GM18511 (cell line): ENCODE results near the gene SNAPC2.
A peak's percentile ranks its signal among the peaks of the same experiment; 100 is the strongest.
"Not testable (repeated sequence)": the region's sequence is repeated elsewhere in the genome, so short reads cannot be mapped to it uniquely, and the experiment has no call there.

ENCODE experiments used
- ATAC-seq: cut with Tn5 transposase; IDR thresholded peaks from one replicate; pipeline ENCODE4 v1.9.1; 2021; ENCODE audit warnings: mild to moderate bottlenecking, moderate library complexity; ENCODE audit not compliant: unreplicated experiment

SNAPC2 gene

DNA sequence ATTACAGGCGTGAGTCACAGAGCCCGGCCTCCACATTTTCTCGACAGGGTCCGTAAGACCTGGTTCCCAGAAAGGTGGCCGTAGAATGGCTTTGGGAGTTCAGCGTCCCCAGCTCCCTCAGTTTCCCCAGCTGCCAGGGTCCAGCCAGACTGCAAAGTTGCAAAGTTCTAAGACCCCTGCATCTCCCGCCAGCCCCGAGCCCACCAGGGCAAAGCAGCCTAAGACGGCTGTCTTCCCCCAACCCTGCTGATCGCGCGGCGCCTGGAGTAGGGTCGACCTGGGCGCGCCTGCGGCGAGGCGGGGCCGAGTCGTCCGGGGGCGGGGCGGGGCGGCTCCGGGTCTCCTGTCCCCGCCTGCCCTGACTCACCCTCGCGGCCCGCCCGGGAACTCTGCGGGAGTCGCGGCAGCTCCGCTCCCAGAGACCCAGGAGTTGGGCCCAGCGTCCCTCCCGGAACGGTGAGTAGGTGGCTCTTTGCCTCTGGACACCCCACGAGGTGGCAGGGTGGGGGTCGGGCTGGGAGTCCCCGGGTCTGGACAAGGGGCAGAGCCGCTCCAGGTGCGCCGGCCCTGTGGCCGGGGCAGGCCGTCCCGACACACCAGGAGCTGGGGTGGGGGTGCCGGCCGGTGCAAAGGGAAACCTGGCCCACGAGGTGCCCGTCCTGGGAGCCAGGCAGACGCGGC is 31.9 kb upstream of the SNAPC2 start, which contains the start of gene LRRC8E:
LRRC8E (plus strand) TSS at position 366 of the 681 bp plus-strand sequence. CDS start 7,094 bp downstream, outside the sequence.
- no peak for ATAC-seq

GRCh38 chr19:7888826-7889217 is 31.3 kb upstream of the SNAPC2 start:
- no peak for ATAC-seq

DNA sequence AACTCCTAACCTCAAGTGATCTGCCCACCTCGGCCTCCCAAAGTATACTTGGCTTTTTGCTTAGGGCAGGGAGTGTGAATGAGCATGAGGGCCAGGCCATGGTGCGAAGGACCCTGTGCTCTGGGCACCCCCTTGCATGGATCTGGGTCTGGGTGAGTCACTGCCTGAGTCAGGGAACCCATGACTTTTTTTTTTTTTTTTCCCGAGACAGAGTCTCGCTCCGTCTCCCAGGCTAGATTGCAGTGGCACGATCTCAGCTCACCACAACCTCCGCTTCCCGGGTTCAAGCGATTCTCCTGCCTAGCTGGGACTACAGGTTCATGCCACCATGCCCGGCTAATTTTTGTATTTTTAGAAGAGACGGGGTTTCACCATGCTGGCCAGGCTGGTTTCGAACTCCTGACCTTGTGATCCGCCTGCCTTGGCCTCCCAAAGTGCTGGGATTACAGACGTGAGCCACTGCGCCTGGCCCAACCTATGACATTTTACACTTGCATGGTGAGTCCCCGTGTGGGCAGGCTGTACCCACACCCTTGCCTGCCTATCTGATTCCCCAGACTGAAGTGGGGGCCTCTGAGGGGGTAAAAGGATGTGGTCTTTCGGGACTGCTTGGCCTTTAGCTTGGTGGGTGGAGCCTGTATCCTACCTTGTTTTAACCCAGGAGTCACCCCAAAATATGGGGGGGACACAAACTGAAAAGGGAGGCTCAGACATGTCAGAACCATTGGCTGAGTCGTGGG is 26.6 kb upstream of the SNAPC2 start:
- ATAC-seq = not testable (repeated sequence)

DNA sequence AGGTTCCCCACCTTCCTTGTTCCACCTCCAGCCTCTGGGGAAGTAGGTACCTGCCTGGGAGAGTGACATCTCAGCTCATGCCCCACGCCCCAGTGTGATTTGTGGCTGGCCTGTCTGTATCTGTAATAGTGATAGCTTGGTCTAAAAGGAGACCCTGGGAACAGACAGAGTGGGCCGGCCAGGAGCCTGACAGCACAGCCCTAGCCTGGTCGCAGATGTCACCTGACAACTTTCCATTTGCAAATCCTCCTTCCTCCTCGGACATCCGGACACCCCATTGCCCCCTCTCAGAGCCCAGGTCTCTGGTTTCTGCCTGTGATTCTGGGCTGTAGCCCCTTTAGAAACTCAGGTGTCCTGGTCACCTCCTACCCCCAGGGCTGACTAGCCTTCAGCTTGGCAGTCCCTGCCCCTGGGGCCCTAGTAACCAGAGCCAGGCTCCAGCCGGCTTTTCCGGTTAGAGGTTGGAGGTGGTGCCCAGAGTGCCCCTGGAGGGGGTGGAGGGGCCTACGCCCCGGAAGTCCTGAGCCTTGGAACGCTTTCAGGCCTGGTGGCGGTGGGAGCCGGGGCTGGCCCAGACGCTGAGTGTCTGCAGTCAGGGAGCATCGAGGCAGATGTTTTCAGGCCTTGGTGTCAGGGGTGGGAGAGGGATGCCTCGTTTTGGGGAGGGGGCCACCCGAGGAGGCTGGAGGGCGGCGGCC is 25.4 kb upstream of the SNAPC2 start:
- ATAC-seq = no peak

GRCh38 chr19:7895565-7895964 is 24.6 kb upstream of the SNAPC2 start:
- no peak for ATAC-seq

DNA sequence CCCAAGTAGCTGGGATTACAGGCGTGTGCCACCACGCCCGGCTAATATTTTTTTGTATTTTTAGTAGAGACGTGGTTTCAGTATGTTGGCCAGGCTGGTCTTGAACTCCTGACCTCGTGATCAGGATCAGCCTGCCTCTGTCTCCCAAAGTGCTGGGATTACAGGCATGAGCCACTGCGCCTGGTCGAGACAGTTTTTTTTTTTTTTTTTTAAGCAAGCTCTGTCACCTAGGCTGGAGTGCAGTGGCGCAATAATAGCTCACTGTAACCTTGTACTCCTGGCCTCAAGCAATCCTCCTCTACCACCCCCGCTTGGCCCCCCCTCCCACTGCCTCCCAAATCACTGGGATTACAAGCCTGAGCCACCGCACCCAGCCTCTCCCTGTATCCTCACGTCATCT is 22.8 kb upstream of the SNAPC2 start:
- ATAC-seq = no peak

DNA sequence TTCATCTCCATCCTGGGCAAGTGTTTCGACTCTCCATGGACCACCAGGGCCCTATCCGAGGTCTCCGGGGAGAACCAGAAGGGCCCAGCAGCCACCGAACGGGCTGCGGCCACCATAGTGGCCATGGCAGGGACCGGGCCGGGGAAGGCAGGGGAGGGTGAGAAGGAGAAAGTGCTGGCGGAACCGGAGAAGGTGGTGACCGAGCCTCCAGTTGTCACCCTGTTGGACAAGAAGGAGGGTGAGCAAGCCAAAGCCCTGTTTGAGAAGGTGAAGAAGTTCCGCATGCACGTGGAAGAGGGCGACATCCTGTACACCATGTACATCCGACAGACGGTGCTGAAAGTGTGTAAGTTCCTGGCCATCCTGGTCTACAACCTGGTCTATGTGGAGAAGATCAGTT is 21.2 kb upstream of the SNAPC2 start:
- ATAC-seq = no peak

DNA sequence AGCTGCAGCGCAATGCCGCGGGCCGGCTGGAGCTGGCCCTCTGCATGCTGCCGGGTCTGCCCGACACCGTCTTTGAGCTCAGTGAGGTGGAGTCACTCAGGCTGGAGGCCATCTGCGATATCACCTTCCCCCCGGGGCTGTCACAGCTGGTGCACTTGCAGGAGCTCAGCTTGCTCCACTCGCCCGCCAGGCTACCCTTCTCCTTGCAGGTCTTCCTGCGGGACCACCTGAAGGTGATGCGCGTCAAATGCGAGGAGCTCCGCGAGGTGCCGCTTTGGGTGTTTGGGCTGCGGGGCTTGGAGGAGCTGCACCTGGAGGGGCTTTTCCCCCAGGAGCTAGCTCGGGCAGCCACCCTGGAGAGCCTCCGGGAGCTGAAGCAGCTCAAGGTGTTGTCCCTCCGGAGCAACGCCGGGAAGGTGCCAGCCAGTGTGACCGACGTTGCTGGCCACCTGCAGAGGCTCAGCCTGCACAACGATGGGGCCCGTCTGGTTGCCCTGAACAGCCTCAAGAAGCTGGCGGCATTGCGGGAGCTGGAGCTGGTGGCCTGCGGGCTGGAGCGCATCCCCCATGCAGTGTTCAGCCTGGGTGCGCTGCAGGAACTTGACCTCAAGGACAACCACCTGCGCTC is 20.3 kb upstream of the SNAPC2 start:
- ATAC-seq = no peak

DNA sequence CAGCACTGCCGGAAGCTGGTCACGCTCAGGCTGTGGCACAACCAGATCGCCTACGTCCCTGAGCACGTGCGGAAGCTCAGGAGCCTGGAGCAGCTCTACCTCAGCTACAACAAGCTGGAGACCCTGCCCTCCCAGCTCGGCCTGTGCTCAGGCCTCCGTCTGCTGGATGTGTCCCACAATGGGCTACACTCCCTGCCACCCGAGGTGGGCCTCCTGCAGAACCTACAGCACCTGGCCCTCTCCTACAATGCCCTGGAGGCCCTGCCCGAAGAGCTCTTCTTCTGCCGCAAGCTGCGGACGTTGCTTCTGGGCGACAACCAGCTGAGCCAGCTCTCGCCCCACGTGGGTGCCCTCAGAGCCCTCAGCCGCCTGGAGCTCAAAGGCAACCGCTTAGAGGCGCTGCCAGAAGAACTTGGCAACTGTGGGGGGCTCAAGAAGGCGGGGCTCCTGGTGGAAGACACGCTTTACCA is 19.7 kb upstream of the SNAPC2 start:
- no peak for ATAC-seq

- no peak for ATAC-seq
Observed at GRCh38 chr19:7900931-7901330, 19.2 kb upstream of the SNAPC2 start.

DNA sequence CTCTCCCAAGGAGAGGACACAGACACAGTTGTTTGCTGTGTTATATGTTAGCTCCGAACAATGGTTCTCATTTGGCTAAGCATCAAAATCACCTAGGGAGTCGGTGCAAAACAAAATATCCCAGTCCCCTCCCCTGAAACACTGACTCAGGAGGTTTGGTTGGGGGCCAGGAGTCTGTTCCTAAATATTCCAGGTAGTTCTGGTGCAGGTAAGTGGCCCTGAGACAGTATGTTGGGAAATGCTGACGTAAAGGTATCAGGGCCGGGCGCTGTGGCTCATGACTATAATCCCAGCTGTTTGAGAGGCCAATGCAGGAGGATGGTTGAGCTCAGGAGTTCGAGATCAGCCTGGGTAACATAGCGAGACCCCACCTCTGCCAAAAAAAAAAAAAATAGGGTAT is 18.8 kb upstream of the SNAPC2 start:
- ATAC-seq = no peak

GRCh38 chr19:7902796-7903243 is 17.3 kb upstream of the SNAPC2 start:
- ATAC-seq = no peak

DNA sequence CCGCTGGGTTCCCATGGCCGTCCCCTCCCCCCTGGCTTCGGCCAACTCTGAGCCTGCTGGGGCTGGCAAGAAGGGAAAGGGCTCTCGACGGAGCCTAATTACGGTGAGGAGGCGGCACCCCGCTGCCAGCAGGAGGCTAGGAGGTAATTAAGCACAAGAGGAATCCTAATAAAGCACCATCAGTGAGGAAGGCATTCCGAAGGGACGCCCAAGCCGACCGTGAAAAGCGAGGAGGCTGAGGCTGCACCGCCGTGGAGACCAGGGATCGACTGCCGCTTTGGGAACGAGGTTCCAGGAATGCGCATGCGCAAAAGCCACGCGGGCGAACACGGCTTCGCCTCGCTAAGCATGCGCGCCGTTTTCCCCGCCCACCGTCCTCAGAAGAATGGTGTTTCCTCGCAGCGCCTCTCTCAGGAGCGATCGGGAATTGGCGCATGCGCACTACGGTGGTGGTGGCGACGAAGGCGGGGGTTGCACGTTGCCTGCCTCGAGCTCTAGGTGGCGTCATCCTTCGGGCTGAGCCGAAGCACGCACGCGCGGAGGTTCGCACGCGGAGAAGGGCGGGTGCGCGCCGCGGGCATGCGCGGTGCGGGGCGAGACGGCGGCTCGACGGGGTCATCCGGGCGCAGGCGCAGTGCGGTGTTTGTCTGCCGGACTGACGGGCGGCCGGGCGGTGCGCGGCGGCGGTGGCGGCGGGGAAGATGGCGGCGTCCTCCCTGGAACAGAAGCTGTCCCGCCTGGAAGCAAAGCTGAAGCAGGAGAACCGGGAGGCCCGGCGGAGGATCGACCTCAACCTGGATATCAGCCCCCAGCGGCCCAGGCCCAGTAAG is 16.7 kb upstream of the SNAPC2 start, which contains the start of gene MAP2K7:
MAP2K7 (plus strand) TSS at position 634 of the 830 bp plus-strand sequence; CDS start at position 702, 68 bp downstream.
- peak; percentile 89 for ATAC-seq

GRCh38 chr19:7904074-7905020 is 15.8 kb upstream of the SNAPC2 start:
- peak; percentile 42 for ATAC-seq

- no peak for ATAC-seq
Observed at GRCh38 chr19:7905268-7905667, 14.9 kb upstream of the SNAPC2 start.

DNA sequence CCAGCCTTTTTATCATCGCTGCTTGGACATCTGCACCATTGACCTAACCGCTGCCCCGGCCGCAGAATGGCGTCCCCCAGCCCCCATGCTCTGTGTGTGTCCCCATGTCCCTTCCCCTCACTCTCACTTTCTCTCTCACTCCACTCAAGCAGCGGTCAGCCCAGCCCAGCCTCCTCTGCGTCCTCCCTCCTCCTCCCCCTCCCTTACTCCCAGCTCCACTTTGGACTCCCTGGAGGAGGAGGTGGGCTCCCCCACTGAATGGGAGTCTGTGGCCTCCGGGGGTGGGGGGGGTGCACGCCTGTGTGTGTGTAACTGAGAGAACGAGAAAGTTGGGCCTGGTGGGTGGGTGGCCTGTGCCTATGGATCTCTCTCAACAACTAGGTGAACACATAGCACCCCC is 14.3 kb upstream of the SNAPC2 start:
- ATAC-seq = no peak

GRCh38 chr19:7907122-7907521 is 13.0 kb upstream of the SNAPC2 start:
- no peak for ATAC-seq

DNA sequence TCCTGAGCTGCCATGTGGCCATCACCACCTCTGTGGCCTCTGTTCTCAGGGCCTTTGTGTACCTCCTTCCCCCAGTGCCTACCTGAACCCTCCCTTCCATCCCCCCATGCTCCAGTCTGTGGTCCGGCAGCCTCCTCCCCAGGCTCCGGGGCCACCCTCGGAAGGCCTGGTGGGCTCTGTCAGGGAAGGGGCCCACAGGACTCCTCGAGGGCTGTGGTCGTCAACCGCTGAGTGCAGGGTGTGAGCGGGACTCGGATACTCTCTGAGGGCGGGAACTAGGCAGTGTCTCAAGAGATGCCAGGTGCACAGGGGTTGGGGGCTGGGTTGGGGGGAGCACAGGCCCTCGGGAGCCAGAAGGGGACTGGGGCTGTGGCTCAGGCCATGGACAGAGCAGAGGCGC is 12.6 kb upstream of the SNAPC2 start:
- no peak for ATAC-seq

GRCh38 chr19:7908078-7908699 is 11.9 kb upstream of the SNAPC2 start:
- ATAC-seq = no peak
